ENCODE results near the gene TESK2. TPM values are rescaled to one million over a fixed set of nuclear protein-coding genes. Genes with fewer than 3 reads are reported as not detected.

Gene TESK2
- total RNA-seq, 6 donors from 2014 or later: 2.3 to 7.4 (median 5.7) TPM

- Histone ChIP-seq H3K36me3 (peaks cover 0 to 2% (median 0%) of the 10 kb centered on the region in 4 donors), H3K4me1 (peaks cover 17 to 20% (median 18%) of the 10 kb centered on the region in 4 donors), H3K9me3 (no peaks in the 10 kb centered on the region), H3K27ac (no peak overlapping the region), H3K4me3 (no peak overlapping the region), H3K27me3 (no peaks in the 10 kb centered on the region)
- ATAC-seq (ENCODE audit: low FRiP score in 2 of 2): no peak
- TF ChIP-seq POLR2A (IDR thresholded peaks at IDR 0.05) (no peak), EP300 (IDR thresholded peaks at IDR 0.05) (no peak), POLR2AphosphoS5 (IDR thresholded peaks at IDR 0.05) (no peak), CTCF (IDR thresholded peaks at IDR 0.05) (no peak)
- 89% methylated on average over 5 of the region's 5 CpGs for WGBS, 2 donors
- no peak for DNase-seq
These were observed 139.5 kb downstream of the TESK2 start for GRCh38 chr1:45351508-45351907.

- peak in 1 of 2 donors; percentile 53 for DNase-seq
- peaks cover 17 to 20% (median 18%) of the 10 kb centered on the region in 4 donors for H3K4me1 ChIP-seq
- peaks cover 5 to 14% (median 12%) of the 10 kb centered on the region in 4 donors for H3K36me3 ChIP-seq
- TF ChIP-seq EP300 (IDR thresholded peaks at IDR 0.05) (no peak), CTCF (IDR thresholded peaks at IDR 0.05) (no peak), POLR2AphosphoS5 (IDR thresholded peaks at IDR 0.05) (no peak), POLR2A (IDR thresholded peaks at IDR 0.05) (no peak)
- no peaks in the 10 kb centered on the region for H3K9me3 ChIP-seq
- H3K4me3 ChIP-seq: no peak overlapping the region
- H3K27me3 ChIP-seq: no peaks in the 10 kb centered on the region
- H3K27ac ChIP-seq: peak overlapping the region; percentile 10 to 74 (median 64)
- ATAC-seq (ENCODE audit: low FRiP score in 2 of 2): peak; percentile 12 to 58
- WGBS, 2 donors: 21 to 46% methylated on average over 3 of the region's 3 CpGs
These were observed 141.8 kb downstream of the TESK2 start for GRCh38 chr1:45348966-45349677.

- ATAC-seq (ENCODE audit: low FRiP score in 2 of 2) (peak in 1 of 2 donors; percentile 9), DNase-seq (no peak)
- Histone ChIP-seq H3K27ac (peak overlapping the region; percentile 10 to 74 (median 64)), H3K4me1 (peaks cover 17 to 20% (median 18%) of the 10 kb centered on the region in 4 donors), H3K36me3 (peaks cover 6 to 20% (median 17%) of the 10 kb centered on the region in 4 donors), H3K9me3 (no peaks in the 10 kb centered on the region), H3K4me3 (no peak overlapping the region), H3K27me3 (no peaks in the 10 kb centered on the region)
- TF ChIP-seq POLR2A (IDR thresholded peaks at IDR 0.05) (no peak), EP300 (IDR thresholded peaks at IDR 0.05) (no peak), POLR2AphosphoS5 (IDR thresholded peaks at IDR 0.05) (no peak), CTCF (IDR thresholded peaks at IDR 0.05) (no peak)
- 25 to 36% methylated on average over 1 of the region's 1 CpG for WGBS, 2 donors
These were observed 142.4 kb downstream of the TESK2 start for GRCh38 chr1:45348609-45348965.

- Histone ChIP-seq H3K27me3 (no peaks in the 10 kb centered on the region), H3K36me3 (peaks cover 11 to 25% (median 23%) of the 10 kb centered on the region in 4 donors), H3K9me3 (no peaks in the 10 kb centered on the region), H3K4me1 (peaks cover 17 to 20% (median 18%) of the 10 kb centered on the region in 4 donors), H3K27ac (peak overlapping the region; percentile 10 to 74 (median 64)), H3K4me3 (no peak overlapping the region)
- ATAC-seq (ENCODE audit: low FRiP score in 2 of 2): peak in 1 of 2 donors; percentile 20
- no peak for DNase-seq
- TF ChIP-seq EP300 (IDR thresholded peaks at IDR 0.05): no peak
- no peak for TF ChIP-seq POLR2A (IDR thresholded peaks at IDR 0.05)
- no peak for TF ChIP-seq POLR2AphosphoS5 (IDR thresholded peaks at IDR 0.05)
- TF ChIP-seq CTCF (IDR thresholded peaks at IDR 0.05): no peak
- WGBS, 2 donors: 91 to 100% methylated on average over 2 of the region's 2 CpGs
These were observed 142.9 kb downstream of the TESK2 start for GRCh38 chr1:45348020-45348419.
